Measurements from ENCODE around the gene TMEM88.
A peak's percentile ranks its signal among the peaks of the same experiment; 100 is the strongest.

TMEM88 gene

GRCh38 chr17:7834957-7835813, 19.7 kb upstream of the TMEM88 start:
- Histone ChIP-seq H3K4me1 (ENCODE audit: control insufficient read depth, insufficient read depth, low read length) (peaks cover 13% of the 10 kb centered on the region), H3K27me3 (ENCODE audit: control insufficient read depth, insufficient read depth, low read length) (peaks cover 51% of the 10 kb centered on the region), H3K36me3 (ENCODE audit: control insufficient read depth, insufficient read depth, low read length) (no peaks in the 10 kb centered on the region), H3K9ac (ENCODE audit: low read depth, low read length) (no peak overlapping the region), H3K4me3 (ENCODE audit: low read depth, low read length) (peak overlapping the region; percentile 91), H3K9me3 (ENCODE audit: control insufficient read depth, insufficient read depth, low read length) (no peaks in the 10 kb centered on the region)

GRCh38 chr17:7835814-7836595, 18.9 kb upstream of the TMEM88 start:
- peaks cover 51% of the 10 kb centered on the region for H3K27me3 ChIP-seq (ENCODE audit: control insufficient read depth, insufficient read depth, low read length)
- peak overlapping the region; percentile 37 for H3K9ac ChIP-seq (ENCODE audit: low read depth, low read length)
- peaks cover 13% of the 10 kb centered on the region for H3K4me1 ChIP-seq (ENCODE audit: control insufficient read depth, insufficient read depth, low read length)
- H3K36me3 ChIP-seq (ENCODE audit: control insufficient read depth, insufficient read depth, low read length) = no peaks in the 10 kb centered on the region
- peak overlapping the region; percentile 91 for H3K4me3 ChIP-seq (ENCODE audit: low read depth, low read length)
- no peaks in the 10 kb centered on the region for H3K9me3 ChIP-seq (ENCODE audit: control insufficient read depth, insufficient read depth, low read length)

- no peak overlapping the region for H3K9ac ChIP-seq (ENCODE audit: low read depth, low read length)
- H3K4me3 ChIP-seq (ENCODE audit: low read depth, low read length) = peak overlapping the region; percentile 91
- H3K9me3 ChIP-seq (ENCODE audit: control insufficient read depth, insufficient read depth, low read length) = no peaks in the 10 kb centered on the region
- peaks cover 49% of the 10 kb centered on the region for H3K27me3 ChIP-seq (ENCODE audit: control insufficient read depth, insufficient read depth, low read length)
- peaks cover 13% of the 10 kb centered on the region for H3K4me1 ChIP-seq (ENCODE audit: control insufficient read depth, insufficient read depth, low read length)
- H3K36me3 ChIP-seq (ENCODE audit: control insufficient read depth, insufficient read depth, low read length) = no peaks in the 10 kb centered on the region
Observed at GRCh38 chr17:7836596-7837407, 18.1 kb upstream of the TMEM88 start.

GRCh38 chr17:7837408-7838088, 17.3 kb upstream of the TMEM88 start:
- Histone ChIP-seq H3K9me3 (ENCODE audit: control insufficient read depth, insufficient read depth, low read length) (no peaks in the 10 kb centered on the region), H3K36me3 (ENCODE audit: control insufficient read depth, insufficient read depth, low read length) (no peaks in the 10 kb centered on the region), H3K27me3 (ENCODE audit: control insufficient read depth, insufficient read depth, low read length) (peaks cover 42% of the 10 kb centered on the region), H3K4me1 (ENCODE audit: control insufficient read depth, insufficient read depth, low read length) (peaks cover 13% of the 10 kb centered on the region), H3K4me3 (ENCODE audit: low read depth, low read length) (peak overlapping the region; percentile 91), H3K9ac (ENCODE audit: low read depth, low read length) (no peak overlapping the region)

GRCh38 chr17:7838090-7839075, 16.5 kb upstream of the TMEM88 start:
- no peak overlapping the region for H3K9ac ChIP-seq (ENCODE audit: low read depth, low read length)
- H3K27me3 ChIP-seq (ENCODE audit: control insufficient read depth, insufficient read depth, low read length) = peaks cover 40% of the 10 kb centered on the region
- no peaks in the 10 kb centered on the region for H3K9me3 ChIP-seq (ENCODE audit: control insufficient read depth, insufficient read depth, low read length)
- peaks cover 11% of the 10 kb centered on the region for H3K4me1 ChIP-seq (ENCODE audit: control insufficient read depth, insufficient read depth, low read length)
- H3K36me3 ChIP-seq (ENCODE audit: control insufficient read depth, insufficient read depth, low read length) = no peaks in the 10 kb centered on the region
- peak overlapping the region; percentile 91 for H3K4me3 ChIP-seq (ENCODE audit: low read depth, low read length)

- Histone ChIP-seq H3K27me3 (ENCODE audit: control insufficient read depth, insufficient read depth, low read length) (peaks cover 37% of the 10 kb centered on the region), H3K4me3 (ENCODE audit: low read depth, low read length) (no peak overlapping the region), H3K36me3 (ENCODE audit: control insufficient read depth, insufficient read depth, low read length) (no peaks in the 10 kb centered on the region), H3K9me3 (ENCODE audit: control insufficient read depth, insufficient read depth, low read length) (no peaks in the 10 kb centered on the region), H3K4me1 (ENCODE audit: control insufficient read depth, insufficient read depth, low read length) (peaks cover 9% of the 10 kb centered on the region), H3K9ac (ENCODE audit: low read depth, low read length) (no peak overlapping the region)
Observed at GRCh38 chr17:7839190-7839875, 15.5 kb upstream of the TMEM88 start.

- peaks cover 37% of the 10 kb centered on the region for H3K27me3 ChIP-seq (ENCODE audit: control insufficient read depth, insufficient read depth, low read length)
- no peaks in the 10 kb centered on the region for H3K36me3 ChIP-seq (ENCODE audit: control insufficient read depth, insufficient read depth, low read length)
- H3K9me3 ChIP-seq (ENCODE audit: control insufficient read depth, insufficient read depth, low read length) = no peaks in the 10 kb centered on the region
- H3K4me1 ChIP-seq (ENCODE audit: control insufficient read depth, insufficient read depth, low read length) = peaks cover 9% of the 10 kb centered on the region
- H3K4me3 ChIP-seq (ENCODE audit: low read depth, low read length) = no peak overlapping the region
- H3K9ac ChIP-seq (ENCODE audit: low read depth, low read length) = no peak overlapping the region
Observed at GRCh38 chr17:7839876-7840261, 15.0 kb upstream of the TMEM88 start.

- Histone ChIP-seq H3K9me3 (ENCODE audit: control insufficient read depth, insufficient read depth, low read length) (no peaks in the 10 kb centered on the region), H3K4me1 (ENCODE audit: control insufficient read depth, insufficient read depth, low read length) (peaks cover 9% of the 10 kb centered on the region), H3K9ac (ENCODE audit: low read depth, low read length) (no peak overlapping the region), H3K4me3 (ENCODE audit: low read depth, low read length) (no peak overlapping the region), H3K36me3 (ENCODE audit: control insufficient read depth, insufficient read depth, low read length) (peaks cover 3% of the 10 kb centered on the region), H3K27me3 (ENCODE audit: control insufficient read depth, insufficient read depth, low read length) (peaks cover 37% of the 10 kb centered on the region)
Observed at GRCh38 chr17:7840441-7840840, 14.4 kb upstream of the TMEM88 start.

- peaks cover 3% of the 10 kb centered on the region for H3K36me3 ChIP-seq (ENCODE audit: control insufficient read depth, insufficient read depth, low read length)
- H3K27me3 ChIP-seq (ENCODE audit: control insufficient read depth, insufficient read depth, low read length) = peaks cover 40% of the 10 kb centered on the region
- H3K9ac ChIP-seq (ENCODE audit: low read depth, low read length) = no peak overlapping the region
- no peaks in the 10 kb centered on the region for H3K9me3 ChIP-seq (ENCODE audit: control insufficient read depth, insufficient read depth, low read length)
- peak overlapping the region; percentile 52 for H3K4me3 ChIP-seq (ENCODE audit: low read depth, low read length)
- peaks cover 9% of the 10 kb centered on the region for H3K4me1 ChIP-seq (ENCODE audit: control insufficient read depth, insufficient read depth, low read length)
Observed at GRCh38 chr17:7840875-7841274, 14.0 kb upstream of the TMEM88 start.

GRCh38 chr17:7841396-7841914, 13.4 kb upstream of the TMEM88 start:
- H3K27me3 ChIP-seq (ENCODE audit: control insufficient read depth, insufficient read depth, low read length) = peaks cover 40% of the 10 kb centered on the region
- H3K4me1 ChIP-seq (ENCODE audit: control insufficient read depth, insufficient read depth, low read length) = peaks cover 9% of the 10 kb centered on the region
- no peak overlapping the region for H3K9ac ChIP-seq (ENCODE audit: low read depth, low read length)
- H3K4me3 ChIP-seq (ENCODE audit: low read depth, low read length) = peak overlapping the region; percentile 52
- H3K9me3 ChIP-seq (ENCODE audit: control insufficient read depth, insufficient read depth, low read length) = no peaks in the 10 kb centered on the region
- peaks cover 3% of the 10 kb centered on the region for H3K36me3 ChIP-seq (ENCODE audit: control insufficient read depth, insufficient read depth, low read length)
